Measurements from ENCODE around the gene TMEM147.

DNA sequence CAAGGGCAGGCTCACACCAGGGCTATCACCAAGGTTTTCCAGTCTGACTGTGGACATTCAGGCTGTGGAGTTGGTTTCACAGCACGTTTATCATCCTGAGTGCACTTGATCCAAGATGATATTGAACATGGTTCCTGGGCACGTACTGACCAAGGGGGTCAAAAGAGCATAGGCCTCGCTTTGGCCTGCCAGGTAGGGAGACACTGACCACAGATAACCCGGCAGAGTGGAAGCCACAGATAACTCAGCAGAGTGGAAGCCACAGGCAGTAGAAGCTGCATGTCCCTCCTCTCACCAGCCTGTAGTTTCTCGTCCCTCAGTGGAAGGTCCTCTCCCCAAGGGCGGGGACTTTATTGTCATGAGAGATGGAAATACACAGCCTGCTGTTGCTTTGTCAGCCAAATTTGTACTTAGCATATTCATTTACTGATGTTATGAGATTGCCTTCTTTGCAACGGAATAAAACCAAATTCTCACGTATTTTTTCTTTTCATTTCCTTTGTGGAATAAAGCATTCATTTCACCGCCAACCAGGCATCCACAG, 46.4 kb upstream of the TMEM147 start:
- TF ChIP-seq, protein P1, sequence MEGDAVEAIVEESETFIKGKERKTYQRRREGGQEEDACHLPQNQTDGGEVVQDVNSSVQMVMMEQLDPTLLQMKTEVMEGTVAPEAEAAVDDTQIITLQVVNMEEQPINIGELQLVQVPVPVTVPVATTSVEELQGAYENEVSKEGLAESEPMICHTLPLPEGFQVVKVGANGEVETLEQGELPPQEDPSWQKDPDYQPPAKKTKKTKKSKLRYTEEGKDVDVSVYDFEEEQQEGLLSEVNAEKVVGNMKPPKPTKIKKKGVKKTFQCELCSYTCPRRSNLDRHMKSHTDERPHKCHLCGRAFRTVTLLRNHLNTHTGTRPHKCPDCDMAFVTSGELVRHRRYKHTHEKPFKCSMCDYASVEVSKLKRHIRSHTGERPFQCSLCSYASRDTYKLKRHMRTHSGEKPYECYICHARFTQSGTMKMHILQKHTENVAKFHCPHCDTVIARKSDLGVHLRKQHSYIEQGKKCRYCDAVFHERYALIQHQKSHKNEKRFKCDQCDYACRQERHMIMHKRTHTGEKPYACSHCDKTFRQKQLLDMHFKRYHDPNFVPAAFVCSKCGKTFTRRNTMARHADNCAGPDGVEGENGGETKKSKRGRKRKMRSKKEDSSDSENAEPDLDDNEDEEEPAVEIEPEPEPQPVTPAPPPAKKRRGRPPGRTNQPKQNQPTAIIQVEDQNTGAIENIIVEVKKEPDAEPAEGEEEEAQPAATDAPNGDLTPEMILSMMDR (IDR thresholded peaks at IDR 0.05; ENCODE audit: insufficient read depth, low read length), result no peak
- TF ChIP-seq, protein P2, sequence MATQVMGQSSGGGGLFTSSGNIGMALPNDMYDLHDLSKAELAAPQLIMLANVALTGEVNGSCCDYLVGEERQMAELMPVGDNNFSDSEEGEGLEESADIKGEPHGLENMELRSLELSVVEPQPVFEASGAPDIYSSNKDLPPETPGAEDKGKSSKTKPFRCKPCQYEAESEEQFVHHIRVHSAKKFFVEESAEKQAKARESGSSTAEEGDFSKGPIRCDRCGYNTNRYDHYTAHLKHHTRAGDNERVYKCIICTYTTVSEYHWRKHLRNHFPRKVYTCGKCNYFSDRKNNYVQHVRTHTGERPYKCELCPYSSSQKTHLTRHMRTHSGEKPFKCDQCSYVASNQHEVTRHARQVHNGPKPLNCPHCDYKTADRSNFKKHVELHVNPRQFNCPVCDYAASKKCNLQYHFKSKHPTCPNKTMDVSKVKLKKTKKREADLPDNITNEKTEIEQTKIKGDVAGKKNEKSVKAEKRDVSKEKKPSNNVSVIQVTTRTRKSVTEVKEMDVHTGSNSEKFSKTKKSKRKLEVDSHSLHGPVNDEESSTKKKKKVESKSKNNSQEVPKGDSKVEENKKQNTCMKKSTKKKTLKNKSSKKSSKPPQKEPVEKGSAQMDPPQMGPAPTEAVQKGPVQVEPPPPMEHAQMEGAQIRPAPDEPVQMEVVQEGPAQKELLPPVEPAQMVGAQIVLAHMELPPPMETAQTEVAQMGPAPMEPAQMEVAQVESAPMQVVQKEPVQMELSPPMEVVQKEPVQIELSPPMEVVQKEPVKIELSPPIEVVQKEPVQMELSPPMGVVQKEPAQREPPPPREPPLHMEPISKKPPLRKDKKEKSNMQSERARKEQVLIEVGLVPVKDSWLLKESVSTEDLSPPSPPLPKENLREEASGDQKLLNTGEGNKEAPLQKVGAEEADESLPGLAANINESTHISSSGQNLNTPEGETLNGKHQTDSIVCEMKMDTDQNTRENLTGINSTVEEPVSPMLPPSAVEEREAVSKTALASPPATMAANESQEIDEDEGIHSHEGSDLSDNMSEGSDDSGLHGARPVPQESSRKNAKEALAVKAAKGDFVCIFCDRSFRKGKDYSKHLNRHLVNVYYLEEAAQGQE (IDR thresholded peaks at IDR 0.05; ENCODE audit: insufficient replicate concordance, low read depth), result no peak
- TF ChIP-seq POLR2AphosphoS5 (IDR thresholded peaks at IDR 0.05; ENCODE audit: low read depth) (no peak), SPI1 (IDR thresholded peaks at IDR 0.05; ENCODE audit: borderline replicate concordance, low read depth) (no peak), GABPA (IDR thresholded peaks at IDR 0.05; ENCODE audit: low read depth) (no peak)

All from HL-60 (cell line).